IPS-18c (cell line): Measurements from ENCODE around the gene ZNF407.
"Not testable (repeated sequence)": the region's sequence is repeated elsewhere in the genome, so short reads cannot be mapped to it uniquely, and the experiment has no call there.

Source experiments
- H3K4me3 ChIP-seq: 2 replicates; pipeline ENCODE4 v1.7.0; 2013; ENCODE audit warnings: low read depth, mild to moderate bottlenecking, low read length, moderate library complexity; ENCODE audit not compliant: insufficient read depth
- H3K9me3 ChIP-seq: one replicate; pipeline ENCODE4 v1.6.1; 2013; ENCODE audit warnings: mild to moderate bottlenecking, low read length, moderate library complexity; ENCODE audit not compliant: control insufficient read depth, insufficient read depth

Gene ZNF407

GRCh38 chr18:75088622-75089211 is 491.0 kb downstream of the ZNF407 start:
- H3K9me3 ChIP-seq, result no peaks in the 10 kb centered on the region
- H3K4me3 ChIP-seq, result no peak overlapping the region

DNA sequence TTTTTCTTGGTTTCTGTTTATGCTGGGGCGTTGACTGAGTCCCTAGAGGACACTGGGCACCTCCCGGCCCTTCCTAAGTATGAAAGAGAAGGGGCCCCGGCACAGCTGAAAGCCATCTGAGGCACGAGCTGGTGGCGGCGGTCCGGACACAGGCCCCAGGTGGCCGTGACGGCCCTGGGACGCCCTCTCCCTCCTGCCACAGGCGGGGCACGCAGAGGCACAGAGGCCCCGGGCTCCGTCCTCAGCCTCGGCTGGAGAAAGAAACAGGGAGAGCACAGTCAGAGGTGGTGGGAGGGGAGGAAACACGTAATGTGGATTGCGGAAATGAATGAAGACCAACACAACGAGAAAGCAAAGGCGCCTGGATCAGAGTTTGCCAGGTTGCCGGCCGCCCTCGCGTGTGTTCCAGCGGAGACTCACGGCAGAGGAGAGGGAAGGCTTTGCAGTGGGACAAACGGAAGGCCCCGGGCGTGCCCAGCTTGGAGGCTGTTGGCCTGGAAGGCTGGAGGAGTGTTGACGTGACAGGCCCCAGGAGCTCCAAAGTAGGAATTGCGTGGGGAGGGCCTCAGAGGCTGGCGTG is 492.2 kb downstream of the ZNF407 start:
- H3K4me3 ChIP-seq, result no peak overlapping the region

GRCh38 chr18:75090336-75090735 is 492.7 kb downstream of the ZNF407 start:
- no peak overlapping the region for H3K4me3 ChIP-seq
- no peaks in the 10 kb centered on the region for H3K9me3 ChIP-seq

More for the DNA sequence above, 492.2 kb downstream of the ZNF407 start:
- no peaks in the 10 kb centered on the region for H3K9me3 ChIP-seq

GRCh38 chr18:75097491-75098225 is 500.0 kb downstream of the ZNF407 start:
- Histone ChIP-seq H3K4me3 (no peak overlapping the region), H3K9me3 (peaks cover 4% of the 10 kb centered on the region)

DNA sequence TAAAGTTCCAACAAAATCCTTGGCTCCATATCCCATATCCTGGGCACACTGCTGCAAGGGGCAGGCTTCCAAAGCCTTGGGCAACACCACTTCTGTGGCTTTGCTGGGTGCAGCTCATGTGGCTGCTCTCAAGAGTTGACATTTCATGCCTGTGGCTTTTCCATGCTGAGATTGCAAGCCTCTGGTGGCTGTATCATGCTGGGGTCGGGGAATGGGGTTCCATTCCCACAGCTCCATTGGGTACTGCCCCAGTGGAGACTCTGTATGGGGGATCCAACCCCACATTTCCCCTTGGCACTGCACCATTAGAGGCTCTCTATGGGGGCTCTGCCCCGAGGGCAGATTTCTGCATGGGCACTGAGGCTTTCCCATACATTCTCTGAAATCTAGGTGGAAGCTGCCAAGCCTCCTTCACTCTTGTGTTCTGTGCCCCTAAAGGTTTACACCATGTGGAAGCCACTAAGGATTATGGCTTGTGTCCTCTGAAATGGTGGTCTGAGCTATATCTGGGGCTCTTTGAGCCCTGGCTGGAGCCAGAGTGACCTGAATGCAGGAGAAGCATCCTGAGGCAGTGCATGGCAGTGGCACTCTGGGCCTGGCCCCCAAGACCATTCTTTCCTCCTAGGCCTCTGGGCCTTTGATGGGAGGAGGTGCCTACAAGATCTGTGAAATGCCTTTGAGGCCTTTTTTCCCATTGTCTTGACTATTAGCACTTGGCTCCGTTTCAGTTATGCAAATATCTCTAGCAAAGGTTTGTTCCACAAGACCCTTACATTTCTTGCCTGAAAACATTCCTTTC is 503.4 kb downstream of the ZNF407 start:
- H3K4me3 ChIP-seq, result no peak overlapping the region; the same call in 1 of the 2 replicates
- peaks cover 4% of the 10 kb centered on the region for H3K9me3 ChIP-seq

DNA sequence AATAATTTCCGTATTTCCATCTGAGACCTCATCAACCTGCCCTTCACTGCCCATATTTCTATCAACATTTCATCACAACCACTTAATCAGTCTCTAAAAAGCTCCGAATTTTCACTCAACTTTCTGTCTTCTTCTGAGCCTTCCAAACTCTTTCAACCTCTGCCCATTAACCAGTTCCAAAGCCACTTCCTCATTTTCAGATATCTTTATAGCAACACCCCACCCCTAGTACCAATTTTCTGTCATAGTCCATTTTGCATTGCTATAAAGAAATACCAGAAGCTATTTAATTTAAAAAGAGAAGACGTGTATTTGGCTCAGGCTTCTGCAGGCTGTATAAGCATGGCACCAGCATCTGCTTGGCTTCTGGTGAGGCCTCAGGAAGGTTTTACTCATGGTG is 504.2 kb downstream of the ZNF407 start:
- peaks cover 4% of the 10 kb centered on the region for H3K9me3 ChIP-seq
- no peak overlapping the region for H3K4me3 ChIP-seq

GRCh38 chr18:75104029-75104428 is 506.4 kb downstream of the ZNF407 start:
- not testable (repeated sequence) for H3K4me3 ChIP-seq, H3K9me3 ChIP-seq

- Histone ChIP-seq H3K9me3 (peaks cover 2% of the 10 kb centered on the region), H3K4me3 (no peak overlapping the region)
Observed at GRCh38 chr18:75104483-75104882, 506.8 kb downstream of the ZNF407 start.

DNA sequence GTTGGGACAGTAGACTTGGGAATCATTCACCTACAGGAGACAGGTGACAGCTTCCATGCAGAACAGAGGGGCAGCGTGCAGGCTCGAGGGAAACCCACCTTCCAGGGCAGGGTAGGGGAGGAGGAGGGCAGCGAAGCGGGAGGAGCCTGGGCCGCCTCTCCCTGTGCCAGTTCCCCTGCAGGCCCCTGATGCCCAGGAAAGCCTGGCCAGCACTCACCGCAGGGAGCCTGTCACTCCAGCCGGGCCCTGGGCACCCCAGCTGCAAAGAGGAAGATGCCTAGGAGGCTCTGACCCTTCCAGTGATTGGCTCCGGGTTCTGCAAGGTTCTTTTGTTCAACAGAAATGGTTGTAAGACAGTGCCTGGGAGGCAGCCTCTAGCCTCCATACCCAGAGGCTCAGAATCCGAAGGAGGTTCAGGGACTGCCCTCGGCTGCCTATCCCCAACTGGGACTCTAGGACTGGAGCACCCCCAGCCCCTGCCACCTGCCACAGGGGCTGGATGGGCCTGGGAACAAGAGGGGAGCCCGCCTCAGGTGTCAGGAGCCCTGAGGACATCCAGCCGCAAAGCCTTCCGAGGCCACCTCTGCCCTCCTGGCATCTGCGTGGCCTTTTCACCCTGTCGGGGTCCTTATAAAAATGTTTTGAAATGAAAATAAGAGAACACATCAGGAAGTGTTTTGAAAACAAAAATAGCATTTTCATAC is 508.0 kb downstream of the ZNF407 start:
- Histone ChIP-seq H3K4me3 (no peak overlapping the region), H3K9me3 (no peaks in the 10 kb centered on the region)

DNA sequence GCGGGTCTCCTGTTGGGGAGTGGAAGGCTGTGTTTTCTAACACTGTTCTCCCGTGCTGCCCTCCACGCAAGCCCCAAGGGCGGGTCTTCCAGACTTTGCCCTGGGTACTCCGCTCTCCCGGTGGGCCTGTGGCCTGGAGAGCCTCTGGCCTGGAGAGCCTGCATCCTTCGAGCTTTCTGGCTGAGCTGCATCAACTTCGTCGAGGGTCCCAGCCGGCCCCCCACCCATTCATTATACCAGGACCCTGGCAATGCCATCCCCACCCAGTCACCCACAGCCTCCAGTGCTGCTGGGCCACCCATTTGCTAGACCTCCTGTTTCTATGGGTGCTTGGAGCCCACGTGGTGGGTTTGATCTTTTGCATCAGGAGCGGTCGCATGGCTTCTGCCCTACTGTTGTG is 509.1 kb downstream of the ZNF407 start:
- Histone ChIP-seq H3K4me3 (no peak overlapping the region), H3K9me3 (no peaks in the 10 kb centered on the region)

DNA sequence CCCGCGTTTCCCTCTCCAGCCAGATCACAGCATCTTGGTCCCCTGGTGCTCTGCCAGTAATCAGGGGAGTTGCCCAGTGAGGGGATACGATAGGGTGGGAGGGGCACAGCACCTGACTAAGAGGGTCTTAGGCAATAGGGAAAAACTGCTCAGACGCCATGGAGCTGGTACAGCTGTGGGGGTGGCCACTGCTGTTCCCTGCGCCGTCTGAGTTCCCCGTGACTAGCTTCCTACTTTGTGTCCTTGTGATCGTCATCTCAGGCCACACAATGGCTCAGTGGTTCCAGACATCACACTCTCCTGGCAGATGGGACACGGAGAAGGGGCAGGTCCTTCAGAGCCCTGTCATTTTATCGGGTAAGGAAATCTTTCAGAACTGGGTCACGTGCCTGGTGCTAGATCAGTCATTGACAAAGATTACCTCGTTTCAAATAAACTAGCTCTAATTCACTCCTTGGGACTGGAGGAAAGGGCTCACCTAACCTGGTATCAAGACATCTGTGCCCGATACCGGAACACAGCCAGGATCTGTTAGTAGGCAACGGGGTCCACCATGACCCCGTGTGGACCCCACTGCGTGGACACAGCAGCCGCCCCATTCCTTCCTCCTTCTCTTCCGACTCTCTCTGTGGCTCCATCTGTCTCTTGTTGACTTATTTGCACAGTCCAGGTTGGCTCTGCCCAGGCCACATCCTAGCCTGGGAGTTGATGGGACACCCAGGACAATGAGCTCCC is 509.7 kb downstream of the ZNF407 start:
- Histone ChIP-seq H3K4me3 (no peak overlapping the region), H3K9me3 (no peaks in the 10 kb centered on the region)

DNA sequence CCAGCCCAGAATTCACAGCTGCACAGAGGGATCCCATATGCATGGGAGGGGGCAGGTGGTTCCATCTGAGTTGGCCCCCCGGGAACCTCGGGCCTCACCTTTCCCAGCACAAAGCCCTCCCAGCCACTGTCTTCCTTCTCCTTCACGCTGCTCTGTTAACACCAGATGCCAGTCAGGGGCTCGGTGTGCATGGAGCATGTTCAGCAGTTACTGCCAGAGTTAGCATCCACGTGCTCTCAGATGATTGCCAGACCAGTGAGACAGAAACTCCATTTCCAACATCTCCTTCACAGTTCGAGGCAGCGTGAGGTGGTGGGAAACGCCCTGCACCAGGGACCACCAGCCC is 510.2 kb downstream of the ZNF407 start:
- H3K4me3 ChIP-seq, result no peak overlapping the region
- H3K9me3 ChIP-seq, result no peaks in the 10 kb centered on the region

DNA sequence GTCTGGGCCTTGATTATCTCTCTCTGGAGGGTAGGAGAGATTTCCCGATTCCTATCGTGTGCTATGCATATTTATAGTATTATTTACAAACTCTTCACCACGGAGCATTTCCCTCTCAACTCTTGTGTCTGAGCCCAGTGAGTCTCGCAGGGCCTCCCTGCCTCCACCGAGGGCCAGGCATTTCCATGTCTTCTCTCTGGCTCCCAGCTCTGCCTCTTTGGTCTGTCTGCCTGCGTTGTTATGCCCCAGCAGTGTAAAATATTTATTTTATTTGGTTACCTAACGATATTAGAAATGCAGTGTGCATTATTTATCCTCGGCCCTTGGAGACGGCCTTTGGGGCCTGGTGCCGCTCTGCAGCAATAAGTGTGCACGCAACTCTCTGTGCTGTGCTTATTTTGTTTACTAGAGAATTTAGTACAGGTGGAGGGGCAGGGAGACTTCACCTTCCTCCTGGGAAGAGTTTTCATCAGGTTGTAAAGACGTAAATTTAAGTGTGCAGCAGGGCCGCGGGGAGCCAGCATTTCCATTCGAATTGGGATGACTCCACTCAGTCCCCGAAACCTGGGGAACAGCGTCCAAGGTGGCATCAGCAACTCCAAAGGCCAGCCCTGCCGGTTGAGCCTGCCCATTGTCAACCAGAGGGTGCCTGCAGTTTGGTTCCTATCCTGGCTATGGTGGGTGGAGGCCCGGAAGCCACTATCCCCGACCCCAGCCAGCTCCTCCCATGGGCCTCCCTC is 511.1 kb downstream of the ZNF407 start:
- Histone ChIP-seq H3K9me3 (no peaks in the 10 kb centered on the region), H3K4me3 (no peak overlapping the region)

DNA sequence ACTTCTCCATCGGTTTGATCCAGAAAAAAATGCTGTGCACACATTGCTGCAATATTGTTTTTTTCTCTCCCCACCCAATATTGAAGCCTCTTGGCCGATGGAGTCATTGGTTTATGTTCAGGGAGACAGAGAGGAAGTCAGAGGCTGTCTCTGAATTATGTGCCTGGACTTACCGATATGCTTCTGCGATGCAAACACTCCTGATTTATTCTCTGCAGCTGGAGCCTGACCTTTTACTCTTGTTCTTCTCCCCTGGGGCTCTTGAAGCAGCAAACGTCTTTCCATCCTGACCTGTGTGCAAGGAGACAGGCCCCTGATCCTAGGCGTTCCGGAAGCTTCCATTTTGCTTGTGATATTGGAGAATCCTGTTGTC is 511.6 kb downstream of the ZNF407 start:
- Histone ChIP-seq H3K4me3 (no peak overlapping the region), H3K9me3 (no peaks in the 10 kb centered on the region)

DNA sequence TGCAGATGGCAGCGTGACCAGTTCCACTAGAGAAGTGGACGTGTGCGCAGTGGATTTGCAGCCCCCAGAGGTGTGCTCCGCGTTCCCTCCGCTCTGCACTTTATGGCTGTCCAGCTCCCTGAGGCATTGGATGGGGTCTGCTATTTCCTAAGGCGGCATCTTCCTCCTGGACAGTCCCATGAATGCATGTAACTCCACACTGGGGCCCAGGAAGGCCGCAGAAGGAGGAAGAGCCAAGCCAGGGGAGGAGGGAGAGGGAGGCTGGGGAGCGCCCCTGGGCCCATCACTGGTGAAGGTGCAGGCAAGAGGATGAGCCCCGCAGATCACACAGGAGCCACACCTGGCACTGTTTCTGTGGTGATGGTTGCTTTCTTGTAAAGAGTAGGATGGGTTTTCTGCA is 512.1 kb downstream of the ZNF407 start:
- H3K4me3 ChIP-seq, result no peak overlapping the region

DNA sequence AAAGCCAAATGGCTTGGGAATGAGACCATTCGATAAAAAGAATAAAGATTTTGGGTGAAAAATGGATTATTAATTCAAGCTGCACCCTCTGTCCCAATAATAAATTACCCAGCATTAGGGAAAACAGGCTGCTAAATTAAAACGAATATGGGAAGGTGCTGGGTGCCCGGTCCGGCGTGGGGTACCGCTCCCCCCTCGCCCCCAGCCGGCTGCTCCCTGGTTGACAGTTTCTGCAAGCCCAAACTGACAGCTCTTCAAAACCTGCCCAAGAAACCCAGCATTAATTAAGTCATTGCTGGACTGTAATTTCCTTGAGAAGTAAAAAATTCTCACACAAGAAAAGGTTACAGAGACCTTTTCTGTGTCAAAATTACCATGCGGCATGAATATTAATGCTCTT is 512.6 kb downstream of the ZNF407 start:
- Histone ChIP-seq H3K4me3 (no peak overlapping the region), H3K9me3 (no peaks in the 10 kb centered on the region)

More for the DNA sequence above, 512.1 kb downstream of the ZNF407 start:
- no peaks in the 10 kb centered on the region for H3K9me3 ChIP-seq
